Measurements from ENCODE around the gene PRPF40B.

The PRPF40B gene

DNA sequence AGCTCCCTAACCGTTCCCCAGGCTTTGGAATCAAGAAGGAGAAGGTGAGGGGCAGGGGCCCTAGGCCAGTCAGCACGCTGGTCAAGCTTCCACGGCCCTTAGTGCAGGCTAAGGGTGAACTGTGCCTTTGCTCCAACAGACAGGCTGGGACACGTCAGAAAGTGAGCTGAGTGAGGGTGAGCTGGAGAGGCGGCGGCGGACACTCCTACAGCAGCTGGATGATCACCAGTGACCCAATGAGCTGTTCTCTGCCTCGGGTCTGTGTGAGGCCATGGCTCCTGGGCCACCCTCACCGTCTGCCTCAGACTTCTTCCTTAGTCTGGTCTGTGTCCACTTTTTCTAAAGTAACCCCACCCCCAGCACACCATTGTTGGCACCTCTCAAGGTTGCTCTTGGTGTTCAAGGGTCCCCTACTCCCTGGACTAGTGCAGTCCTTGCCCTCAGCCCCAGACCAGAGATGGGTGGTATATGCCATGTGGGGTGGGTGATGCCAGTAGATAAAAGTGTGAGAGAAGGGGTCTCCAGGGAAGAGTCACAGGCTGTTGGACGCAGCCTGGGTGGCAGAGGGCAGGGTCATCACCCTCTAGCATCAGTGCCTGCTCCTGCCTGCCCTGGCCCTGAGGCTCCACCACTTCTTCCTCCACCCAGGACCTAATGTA lies 20.7 kb downstream of the PRPF40B start:
- ATAC-seq (ENCODE audit: low read depth) (peak; percentile 82), DNase-seq (ENCODE audit: low spot score) (no peak)
- no peaks in the 10 kb centered on the region for H3K9me3 ChIP-seq (ENCODE audit: severe bottlenecking)
- peaks cover 27% of the 10 kb centered on the region for H3K4me1 ChIP-seq (ENCODE audit: insufficient read depth, poor library complexity, severe bottlenecking)
- TF ChIP-seq CTCF (IDR thresholded peaks at IDR 0.05; ENCODE audit: poor library complexity, severe bottlenecking): no peak
- peak overlapping the region; percentile 71 for H3K27ac ChIP-seq (ENCODE audit: poor library complexity, severe bottlenecking)
- no peaks in the 10 kb centered on the region for H3K27me3 ChIP-seq (ENCODE audit: insufficient read depth, poor library complexity, severe bottlenecking)
- H3K4me3 ChIP-seq (ENCODE audit: severe bottlenecking): no peak overlapping the region
- peaks cover 56% of the 10 kb centered on the region for H3K36me3 ChIP-seq (ENCODE audit: low read depth)

DNA sequence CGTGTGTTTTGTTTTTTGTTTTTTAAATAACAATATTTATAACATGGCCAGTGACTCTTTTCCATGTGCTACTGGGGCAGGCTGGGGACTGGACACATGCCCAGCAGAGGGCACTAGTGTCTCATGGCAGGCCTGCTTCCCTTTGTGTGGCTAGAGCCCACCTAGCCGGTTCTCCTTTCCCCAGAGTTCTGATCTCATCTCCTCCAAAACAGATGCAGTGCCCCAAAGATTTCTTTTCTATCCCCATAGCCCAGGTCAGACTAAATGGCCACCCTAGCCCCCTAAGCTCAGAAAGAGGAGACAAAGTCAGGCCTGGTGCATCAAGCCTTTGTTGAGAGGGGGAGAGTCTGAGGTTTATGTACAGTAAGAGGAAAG lies 21.2 kb downstream of the PRPF40B start:
- H3K4me3 ChIP-seq (ENCODE audit: severe bottlenecking): no peak overlapping the region
- peaks cover 51% of the 10 kb centered on the region for H3K36me3 ChIP-seq (ENCODE audit: low read depth)
- DNase-seq (ENCODE audit: low spot score): no peak
- no peaks in the 10 kb centered on the region for H3K27me3 ChIP-seq (ENCODE audit: insufficient read depth, poor library complexity, severe bottlenecking)
- no peaks in the 10 kb centered on the region for H3K9me3 ChIP-seq (ENCODE audit: severe bottlenecking)
- peak; percentile 53 for ATAC-seq (ENCODE audit: low read depth)
- peaks cover 27% of the 10 kb centered on the region for H3K4me1 ChIP-seq (ENCODE audit: insufficient read depth, poor library complexity, severe bottlenecking)
- H3K27ac ChIP-seq (ENCODE audit: poor library complexity, severe bottlenecking): peak overlapping the region; percentile 71
- peak; percentile 91 for TF ChIP-seq CTCF (IDR thresholded peaks at IDR 0.05; ENCODE audit: poor library complexity, severe bottlenecking)

DNA sequence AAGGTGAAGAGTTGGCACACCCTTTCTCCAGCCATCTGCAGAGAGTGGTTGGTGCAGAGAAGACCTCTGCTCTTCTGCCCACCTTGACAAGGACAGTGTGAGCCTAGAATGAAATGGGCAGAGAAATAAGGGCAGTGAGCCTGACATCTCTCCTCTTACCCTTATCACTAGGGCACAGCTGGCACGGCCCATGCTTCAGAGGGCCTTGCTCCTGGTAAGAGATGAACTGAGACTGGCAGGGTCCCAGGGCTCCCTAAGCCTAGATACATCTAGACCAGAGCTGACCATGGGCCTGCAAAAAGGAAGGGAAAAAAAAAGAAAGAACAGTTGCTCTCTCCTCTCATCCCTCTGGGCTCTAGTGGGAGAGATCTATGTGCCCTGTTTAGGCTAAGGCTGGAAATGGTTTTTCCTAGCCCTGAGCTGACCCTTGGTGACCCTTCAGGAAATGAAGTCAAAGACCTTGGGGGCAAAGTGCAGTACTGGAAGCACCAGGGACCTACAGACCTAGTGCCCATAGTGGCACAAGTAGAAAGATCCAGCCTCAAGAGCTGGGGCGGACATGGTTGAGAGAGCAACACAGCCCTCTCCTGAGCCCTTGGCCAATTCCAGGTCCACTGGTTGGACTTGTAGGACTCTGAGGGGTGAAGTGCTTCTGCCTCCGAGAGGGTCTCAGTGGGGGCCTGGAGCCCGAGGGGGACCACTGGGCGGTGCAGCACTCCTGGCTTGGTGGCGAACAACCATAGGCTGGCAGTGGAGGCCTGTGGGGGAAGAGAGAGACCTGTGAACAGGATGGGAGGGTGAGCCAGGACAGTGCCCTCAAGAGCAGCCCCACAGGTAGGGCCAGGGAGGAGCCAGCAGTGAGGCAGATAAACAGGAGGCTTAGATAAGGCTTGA lies 22.0 kb downstream of the PRPF40B start:
- Histone ChIP-seq H3K4me1 (ENCODE audit: insufficient read depth, poor library complexity, severe bottlenecking) (peaks cover 27% of the 10 kb centered on the region), H3K4me3 (ENCODE audit: severe bottlenecking) (no peak overlapping the region), H3K27me3 (ENCODE audit: insufficient read depth, poor library complexity, severe bottlenecking) (no peaks in the 10 kb centered on the region), H3K9me3 (ENCODE audit: severe bottlenecking) (no peaks in the 10 kb centered on the region), H3K36me3 (ENCODE audit: low read depth) (peaks cover 46% of the 10 kb centered on the region), H3K27ac (ENCODE audit: poor library complexity, severe bottlenecking) (peak overlapping the region; percentile 71)
- TF ChIP-seq CTCF (IDR thresholded peaks at IDR 0.05; ENCODE audit: poor library complexity, severe bottlenecking): no peak
- ATAC-seq (ENCODE audit: low read depth) (no peak), DNase-seq (ENCODE audit: low spot score) (no peak)

DNA sequence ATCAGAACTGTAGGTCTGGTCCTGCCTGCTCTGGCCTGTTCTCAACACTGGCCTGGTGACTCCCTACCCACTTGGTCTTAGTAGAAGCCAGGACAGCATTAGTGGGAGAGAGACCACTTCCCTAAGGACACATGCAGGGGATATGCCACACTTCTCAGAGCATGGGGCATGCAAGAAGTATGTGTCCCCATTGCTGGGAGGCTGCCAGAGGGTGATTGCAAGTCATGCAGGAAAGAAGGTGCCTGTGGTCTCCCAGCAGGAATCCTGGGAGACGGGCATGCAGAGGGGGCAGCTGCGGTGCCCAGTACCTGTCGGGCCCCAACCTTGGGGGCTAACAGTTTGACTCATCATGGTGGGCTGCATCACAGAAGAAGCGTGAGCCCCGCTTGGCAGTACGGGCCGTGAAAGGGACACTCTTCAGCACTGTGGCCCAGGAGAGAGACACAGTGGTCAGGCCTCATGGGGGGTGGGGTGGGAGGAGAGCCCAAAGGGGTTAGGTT lies 23.0 kb downstream of the PRPF40B start:
- Histone ChIP-seq H3K4me1 (ENCODE audit: insufficient read depth, poor library complexity, severe bottlenecking) (peaks cover 27% of the 10 kb centered on the region), H3K4me3 (ENCODE audit: severe bottlenecking) (no peak overlapping the region), H3K27me3 (ENCODE audit: insufficient read depth, poor library complexity, severe bottlenecking) (no peaks in the 10 kb centered on the region), H3K9me3 (ENCODE audit: severe bottlenecking) (no peaks in the 10 kb centered on the region), H3K36me3 (ENCODE audit: low read depth) (peaks cover 40% of the 10 kb centered on the region), H3K27ac (ENCODE audit: poor library complexity, severe bottlenecking) (no peak overlapping the region)
- ATAC-seq (ENCODE audit: low read depth) (no peak), DNase-seq (ENCODE audit: low spot score) (no peak)
- no peak for TF ChIP-seq CTCF (IDR thresholded peaks at IDR 0.05; ENCODE audit: poor library complexity, severe bottlenecking)
